Measurements from ENCODE around the gene ARL15.

The ARL15 gene

GRCh38 chr5:54080831-54081230, 229.5 kb downstream of the ARL15 start:
- Histone ChIP-seq H3K9ac (ENCODE audit: low read depth, low read length, poor library complexity) (no peak overlapping the region), H4K8ac (ENCODE audit: low read depth, low read length) (no peak overlapping the region), H3K4me3 (ENCODE audit: low read length in 2 of 2) (no peak overlapping the region), H2AFZ (ENCODE audit: low read length) (no peak overlapping the region), H2BK12ac (ENCODE audit: low read length) (no peak overlapping the region), H3K4me2 (ENCODE audit: insufficient read depth, low read length, poor library complexity, severe bottlenecking) (no peak overlapping the region), H2BK5ac (ENCODE audit: low read length) (no peak overlapping the region), H3K9me3 (replicated peaks in 1 of 2; ENCODE audit: control insufficient read depth in 2 of 2, insufficient read depth in 1 of 2, low read depth in 1 of 2, low read length in 2 of 2) (no peaks in the 10 kb centered on the region), H3K27ac (replicated peaks; ENCODE audit: low read length) (no peak overlapping the region), H3K4me1 (ENCODE audit: control insufficient read depth in 2 of 2, insufficient read depth in 1 of 2, low read depth in 1 of 2, low read length in 2 of 2) (no peaks in the 10 kb centered on the region), H3K23ac (ENCODE audit: low read depth, low read length, poor library complexity) (no peak overlapping the region), H2AK5ac (ENCODE audit: low read depth, low read length) (no peak overlapping the region), H3K79me1 (ENCODE audit: low read depth, low read length) (no peaks in the 10 kb centered on the region), H3K4ac (ENCODE audit: low read length) (no peak overlapping the region), H2BK15ac (ENCODE audit: low read length) (no peak overlapping the region), H3K27me3 (ENCODE audit: control insufficient read depth in 3 of 3, insufficient read depth in 3 of 3, low read depth in 1 of 3, low read length in 3 of 3) (no peaks in the 10 kb centered on the region), H3K18ac (ENCODE audit: low read length) (no peak overlapping the region), H3K36me3 (replicated peaks in 1 of 2; ENCODE audit: control insufficient read depth in 2 of 2, insufficient read depth in 2 of 2, low read length in 2 of 2) (no peaks in the 10 kb centered on the region), H2BK120ac (ENCODE audit: low read depth, low read length) (no peak overlapping the region), H4K91ac (ENCODE audit: low read depth, low read length, poor library complexity) (no peak overlapping the region), H3K14ac (ENCODE audit: low read length) (no peak overlapping the region)
- DNase-seq (ENCODE audit: low spot score): no peak
- no CpG with 5 or more reads among the region's 5 CpGs for WGBS, 2 donors (ENCODE audit: extremely low coverage in 2 of 2, insufficient read length in 2 of 2, insufficient replicate concordance in 1 of 2)

DNA sequence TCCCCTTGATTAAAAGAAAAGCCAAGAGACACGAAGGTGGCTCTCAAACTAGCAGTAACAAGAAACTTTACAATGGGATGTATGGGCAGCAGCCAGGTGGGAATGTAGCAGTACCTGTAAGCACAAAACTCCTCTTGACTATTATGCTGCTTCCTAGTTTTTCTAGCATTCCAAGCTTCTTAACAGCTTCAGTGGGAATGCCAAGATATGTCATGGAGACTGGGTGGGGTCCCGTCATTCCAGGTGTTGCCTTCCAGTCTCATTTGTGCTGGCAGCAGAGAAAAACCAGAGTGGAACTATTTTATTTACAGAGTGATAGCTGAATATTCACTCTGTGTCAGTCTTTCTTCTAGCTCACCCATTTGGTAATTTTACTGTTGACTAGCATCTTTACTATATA, 236.6 kb downstream of the ARL15 start:
- Histone ChIP-seq H4K91ac (ENCODE audit: low read depth, low read length, poor library complexity) (no peak overlapping the region), H2BK120ac (ENCODE audit: low read depth, low read length) (no peak overlapping the region), H2BK12ac (ENCODE audit: low read length) (no peak overlapping the region), H3K9me3 (replicated peaks in 1 of 2; ENCODE audit: control insufficient read depth in 2 of 2, insufficient read depth in 1 of 2, low read depth in 1 of 2, low read length in 2 of 2) (no peaks in the 10 kb centered on the region), H3K4me2 (ENCODE audit: insufficient read depth, low read length, poor library complexity, severe bottlenecking) (no peak overlapping the region), H2AFZ (ENCODE audit: low read length) (no peak overlapping the region), H3K79me1 (ENCODE audit: low read depth, low read length) (peaks cover 1% of the 10 kb centered on the region), H3K14ac (ENCODE audit: low read length) (no peak overlapping the region), H2AK5ac (ENCODE audit: low read depth, low read length) (no peak overlapping the region), H3K4ac (ENCODE audit: low read length) (no peak overlapping the region), H3K23ac (ENCODE audit: low read depth, low read length, poor library complexity) (no peak overlapping the region), H3K27me3 (ENCODE audit: control insufficient read depth in 3 of 3, insufficient read depth in 3 of 3, low read depth in 1 of 3, low read length in 3 of 3) (no peaks in the 10 kb centered on the region), H3K36me3 (replicated peaks in 1 of 2; ENCODE audit: control insufficient read depth in 2 of 2, insufficient read depth in 2 of 2, low read length in 2 of 2) (no peaks in the 10 kb centered on the region), H2BK15ac (ENCODE audit: low read length) (no peak overlapping the region), H3K4me1 (ENCODE audit: control insufficient read depth in 2 of 2, insufficient read depth in 1 of 2, low read depth in 1 of 2, low read length in 2 of 2) (no peaks in the 10 kb centered on the region), H2BK5ac (ENCODE audit: low read length) (no peak overlapping the region), H3K4me3 (ENCODE audit: low read length in 2 of 2) (no peak overlapping the region), H3K18ac (ENCODE audit: low read length) (no peak overlapping the region), H4K8ac (ENCODE audit: low read depth, low read length) (no peak overlapping the region), H3K27ac (replicated peaks; ENCODE audit: low read length) (no peak overlapping the region), H3K9ac (ENCODE audit: low read depth, low read length, poor library complexity) (no peak overlapping the region)
- WGBS, 2 donors (ENCODE audit: extremely low coverage in 2 of 2, insufficient read length in 2 of 2, insufficient replicate concordance in 1 of 2): no CpG with 5 or more reads among the region's 2 CpGs
- DNase-seq (ENCODE audit: low spot score): no peak

- Histone ChIP-seq H3K4me3 (ENCODE audit: low read length in 2 of 2) (no peak overlapping the region), H2BK120ac (ENCODE audit: low read depth, low read length) (no peak overlapping the region), H3K18ac (ENCODE audit: low read length) (no peak overlapping the region), H4K91ac (ENCODE audit: low read depth, low read length, poor library complexity) (no peak overlapping the region), H3K79me1 (ENCODE audit: low read depth, low read length) (peaks cover 1% of the 10 kb centered on the region), H3K27ac (replicated peaks; ENCODE audit: low read length) (no peak overlapping the region), H3K9ac (ENCODE audit: low read depth, low read length, poor library complexity) (no peak overlapping the region), H3K23ac (ENCODE audit: low read depth, low read length, poor library complexity) (no peak overlapping the region), H3K14ac (ENCODE audit: low read length) (no peak overlapping the region), H2AK5ac (ENCODE audit: low read depth, low read length) (no peak overlapping the region), H3K9me3 (replicated peaks in 1 of 2; ENCODE audit: control insufficient read depth in 2 of 2, insufficient read depth in 1 of 2, low read depth in 1 of 2, low read length in 2 of 2) (no peaks in the 10 kb centered on the region), H4K8ac (ENCODE audit: low read depth, low read length) (no peak overlapping the region), H2BK15ac (ENCODE audit: low read length) (no peak overlapping the region), H2AFZ (ENCODE audit: low read length) (no peak overlapping the region), H2BK12ac (ENCODE audit: low read length) (no peak overlapping the region), H3K4ac (ENCODE audit: low read length) (no peak overlapping the region), H3K27me3 (ENCODE audit: control insufficient read depth in 3 of 3, insufficient read depth in 3 of 3, low read depth in 1 of 3, low read length in 3 of 3) (no peaks in the 10 kb centered on the region), H2BK5ac (ENCODE audit: low read length) (no peak overlapping the region), H3K36me3 (replicated peaks in 1 of 2; ENCODE audit: control insufficient read depth in 2 of 2, insufficient read depth in 2 of 2, low read length in 2 of 2) (no peaks in the 10 kb centered on the region), H3K4me1 (ENCODE audit: control insufficient read depth in 2 of 2, insufficient read depth in 1 of 2, low read depth in 1 of 2, low read length in 2 of 2) (no peaks in the 10 kb centered on the region), H3K4me2 (ENCODE audit: insufficient read depth, low read length, poor library complexity, severe bottlenecking) (no peak overlapping the region)
- WGBS, 2 donors (ENCODE audit: extremely low coverage in 2 of 2, insufficient read length in 2 of 2, insufficient replicate concordance in 1 of 2): no CpG with 5 or more reads among the region's 3 CpGs
- no peak for DNase-seq (ENCODE audit: low spot score)
Measured at GRCh38 chr5:54073131-54073530, 237.2 kb downstream of the ARL15 start.

DNA sequence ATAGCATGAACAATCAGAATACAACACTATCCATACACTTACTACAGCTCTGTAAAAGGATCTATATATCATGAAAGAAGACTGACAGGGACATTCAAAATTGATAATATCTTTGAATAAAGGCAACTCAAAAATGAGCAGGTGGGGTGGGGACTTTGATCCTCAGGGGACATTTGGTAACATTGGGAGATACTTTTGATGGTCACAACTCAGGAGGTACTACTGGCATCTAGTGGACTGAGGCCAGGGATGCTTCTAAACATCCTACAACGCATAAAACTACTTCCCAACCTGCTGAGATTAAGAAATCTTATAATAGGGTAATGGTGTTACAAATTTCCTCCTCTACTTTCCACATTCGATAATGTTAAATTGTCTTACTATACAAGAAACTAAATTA, 243.9 kb downstream of the ARL15 start:
- H3K27ac ChIP-seq (replicated peaks; ENCODE audit: low read length): no peak overlapping the region
- H3K36me3 ChIP-seq (replicated peaks in 1 of 2; ENCODE audit: control insufficient read depth in 2 of 2, insufficient read depth in 2 of 2, low read length in 2 of 2): no peaks in the 10 kb centered on the region
- H2AK5ac ChIP-seq (ENCODE audit: low read depth, low read length): no peak overlapping the region
- no peaks in the 10 kb centered on the region for H3K27me3 ChIP-seq (ENCODE audit: control insufficient read depth in 3 of 3, insufficient read depth in 3 of 3, low read depth in 1 of 3, low read length in 3 of 3)
- no peak overlapping the region for H4K91ac ChIP-seq (ENCODE audit: low read depth, low read length, poor library complexity)
- H3K14ac ChIP-seq (ENCODE audit: low read length): no peak overlapping the region
- H3K79me1 ChIP-seq (ENCODE audit: low read depth, low read length): peaks cover under 1% of the 10 kb centered on the region
- H3K4me3 ChIP-seq (ENCODE audit: low read length in 2 of 2): no peak overlapping the region
- no peak overlapping the region for H4K8ac ChIP-seq (ENCODE audit: low read depth, low read length)
- H3K18ac ChIP-seq (ENCODE audit: low read length): no peak overlapping the region
- no peak overlapping the region for H3K4ac ChIP-seq (ENCODE audit: low read length)
- H3K4me2 ChIP-seq (ENCODE audit: insufficient read depth, low read length, poor library complexity, severe bottlenecking): no peak overlapping the region
- H3K9ac ChIP-seq (ENCODE audit: low read depth, low read length, poor library complexity): no peak overlapping the region
- no peak overlapping the region for H2AFZ ChIP-seq (ENCODE audit: low read length)
- no peak for DNase-seq (ENCODE audit: low spot score)
- no peak overlapping the region for H2BK5ac ChIP-seq (ENCODE audit: low read length)
- WGBS, 2 donors (ENCODE audit: extremely low coverage in 2 of 2, insufficient read length in 2 of 2, insufficient replicate concordance in 1 of 2): no CpG with 5 or more reads among the region's 2 CpGs
- peaks cover 2 to 3% of the 10 kb centered on the region in 2 donors for H3K4me1 ChIP-seq (ENCODE audit: control insufficient read depth in 2 of 2, insufficient read depth in 1 of 2, low read depth in 1 of 2, low read length in 2 of 2)
- H2BK12ac ChIP-seq (ENCODE audit: low read length): no peak overlapping the region
- H3K23ac ChIP-seq (ENCODE audit: low read depth, low read length, poor library complexity): no peak overlapping the region
- H2BK120ac ChIP-seq (ENCODE audit: low read depth, low read length): no peak overlapping the region
- H2BK15ac ChIP-seq (ENCODE audit: low read length): no peak overlapping the region
- H3K9me3 ChIP-seq (replicated peaks in 1 of 2; ENCODE audit: control insufficient read depth in 2 of 2, insufficient read depth in 1 of 2, low read depth in 1 of 2, low read length in 2 of 2): no peaks in the 10 kb centered on the region

All from neuronal stem cell (in vitro differentiated cells).